HCT116 (cell line): ENCODE measurements around the gene CACNA1E.

ENCODE experiments used
- CEBPB ChIP-seq: IDR thresholded peaks from 2 replicates; pipeline ENCODE4 v1.6.1; 2012; ENCODE audit warnings: low read depth
- CTCF ChIP-seq, 3 experiments: fragments of 200-600 bp in 1 of 3; sonication (generic) in 1 of 3; IDR thresholded peaks in 2 of 3; conservative IDR thresholded peaks in 1 of 3; 2 replicates each; pipeline ENCODE4 v1.5.1; 2012 to 2017; ENCODE audit warnings: low read depth in 2 of 3, low read length in 2 of 3, antibody characterized with exemption in 1 of 3, borderline replicate concordance in 1 of 3, control low read depth in 1 of 3, mild to moderate bottlenecking in 1 of 3, mixed read lengths in 1 of 3, mixed run types in 1 of 3, moderate library complexity in 1 of 3; ENCODE audit not compliant: insufficient read depth in 1 of 3
- EZH2 ChIP-seq: fragments of 200-600 bp; sonication (generic); IDR thresholded peaks from 2 replicates; pipeline ENCODE4 v1.6.1; 2017; ENCODE audit warnings: antibody characterized with exemption, mixed run types
- FOSL1 ChIP-seq: IDR thresholded peaks from 2 replicates; pipeline ENCODE4 v1.6.1; 2012; ENCODE audit warnings: low read depth
- JUND ChIP-seq: IDR thresholded peaks from 2 replicates; pipeline ENCODE4 v1.6.1; 2012
- POLR2A ChIP-seq: IDR thresholded peaks from 2 replicates; pipeline ENCODE4 v1.7.0; 2011; ENCODE audit warnings: borderline replicate concordance; ENCODE audit not compliant: insufficient read depth, insufficient read length; ENCODE audit errors: extremely low read depth
- POLR2AphosphoS5 ChIP-seq: IDR thresholded peaks from 2 replicates; pipeline ENCODE4 v1.6.1; 2011; ENCODE audit warnings: mild to moderate bottlenecking, low read depth, low read length, moderate library complexity
- RAD21 ChIP-seq: IDR thresholded peaks from 2 replicates; pipeline ENCODE4 v1.6.1; 2012; ENCODE audit warnings: low read depth, mild to moderate bottlenecking
- REST ChIP-seq: IDR thresholded peaks from 2 replicates; pipeline ENCODE4 v1.6.1; 2012; ENCODE audit warnings: low read depth
- TF ChIP-seq, protein P1 (sequence below): IDR thresholded peaks from 2 replicates; pipeline ENCODE4 v1.6.1; 2012

DNA sequence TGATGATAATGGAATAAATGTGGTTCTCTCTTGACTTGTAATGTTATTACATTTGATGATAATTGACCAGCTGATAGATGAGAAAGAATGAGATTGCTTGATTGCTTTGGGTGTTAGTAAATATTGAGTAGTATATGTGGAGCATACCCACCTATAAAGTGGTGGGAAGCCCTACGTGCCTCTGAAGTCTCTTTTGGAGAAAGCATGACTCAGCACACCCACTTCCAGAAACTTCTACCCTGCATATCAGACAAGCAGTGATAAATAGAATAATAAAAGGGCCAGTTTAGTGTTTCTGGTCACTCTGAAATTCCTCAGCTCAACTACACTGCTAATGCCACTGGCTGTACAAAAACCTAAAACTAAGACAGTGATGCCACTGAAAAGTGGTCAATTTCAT is 289.4 kb downstream of the CACNA1E start:
- TF ChIP-seq CTCF (IDR thresholded peaks at IDR 0.05 in 2 of 3, conservative IDR thresholded peaks at IDR 0.05 in 1 of 3; ENCODE audit: borderline replicate concordance in 1 of 3, insufficient read depth in 1 of 3, low read depth in 2 of 3, low read length in 2 of 3) (no peak), JUND (no peak), CEBPB (no peak), FOSL1 (no peak), REST (no peak), EZH2 (no peak), POLR2A (no peak), POLR2AphosphoS5 (no peak), RAD21 (no peak)
- TF ChIP-seq, protein P1, sequence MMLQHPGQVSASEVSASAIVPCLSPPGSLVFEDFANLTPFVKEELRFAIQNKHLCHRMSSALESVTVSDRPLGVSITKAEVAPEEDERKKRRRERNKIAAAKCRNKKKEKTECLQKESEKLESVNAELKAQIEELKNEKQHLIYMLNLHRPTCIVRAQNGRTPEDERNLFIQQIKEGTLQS: no peak
